Mucosa of descending colon (tissue), 3 donors: ENCODE data around the gene KCNH5. TPM values are rescaled to one million over a fixed set of nuclear protein-coding genes. Genes with fewer than 3 reads are reported as not detected.

ENCODE experiments used
- ATAC-seq: fragments of 200-7000 bp; cut with Tn5 transposase; one replicate; pipeline ENCODE4 v1.9.1; 2020; ENCODE audit warnings: mild to moderate bottlenecking, moderate library complexity
- DNase-seq, 3 donors: peaks; one replicate each; pipeline ENCODE4 v3.0.0-alpha.2; 2020
- H3K36me3 ChIP-seq: fragments of 200-600 bp; one replicate; pipeline ENCODE4 v1.8.0; 2021; ENCODE audit warnings: low read depth, mild to moderate bottlenecking
- H3K4me1 ChIP-seq: fragments of 200-600 bp; one replicate; pipeline ENCODE4 v1.8.0; 2021; ENCODE audit warnings: low read depth, mild to moderate bottlenecking
- H3K4me3 ChIP-seq: fragments of 200-600 bp; one replicate; pipeline ENCODE4 v1.8.0; 2021; ENCODE audit warnings: mild to moderate bottlenecking
- H3K9me3 ChIP-seq: fragments of 200-600 bp; one replicate; pipeline ENCODE4 v1.8.0; 2021; ENCODE audit warnings: mild to moderate bottlenecking
- intact Hi-C, 2 donors: fragments of 100-400 bp; cut with DNase I in 1 of 2; cut with micrococcal nuclease in 1 of 2; formaldehyde crosslinking; loops; one replicate each; pipeline versions ENCODE4 v1.11.0 to v1.11.1; 2022; cut with DNase I, micrococcal nuclease
- total RNA-seq, 3 donors: library from RNA; stranded (reverse); fragmentation: NEBNext Ultra II Directional in 2 of 3; extraction: Animal tissue kit (Norgen Biotek cat#: 25700) in 2 of 3; gene quantifications; one replicate each; pipeline versions ENCODE4 v1.2.1 to v1.2.4, GENCODE V29; 2021 to 2023
- TF ChIP-seq, protein P1 (sequence below): fragments of 200-600 bp; IDR thresholded peaks from one replicate; pipeline ENCODE4 v1.8.0; 2022; ENCODE audit warnings: antibody characterized with exemption, mild to moderate bottlenecking
- donor health status: DM: no; HTN: no; CAD: no; lungs with moderate emphysema.
- donor health status: DM: no; HTN: no; CAD: no.
- donor health status: DM: no; HTN: yes; CAD: no.

Gene KCNH5
- total RNA-seq, 3 donors from 2014 or later: 0.28 TPM; not detected in 2

DNA sequence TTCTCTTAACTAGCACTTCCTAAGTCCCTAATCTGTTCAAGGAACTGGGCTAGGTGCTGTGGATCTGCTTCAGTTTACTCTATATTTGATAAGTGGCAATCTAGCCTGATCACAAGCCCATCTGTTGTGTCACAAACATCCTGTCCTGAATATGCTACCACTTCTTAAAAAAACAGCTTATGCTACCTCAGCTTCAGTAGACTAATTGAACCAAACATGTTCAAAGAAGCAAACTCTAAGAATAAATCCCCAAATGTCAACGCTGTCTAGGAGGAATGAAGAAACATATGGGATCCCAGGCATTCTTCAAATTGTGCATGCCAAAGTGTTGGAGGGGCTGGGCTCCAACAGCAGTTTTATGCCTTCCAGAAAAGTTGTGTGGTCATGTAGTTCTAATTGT lies 10.4 kb upstream of the KCNH5 start:
- TF ChIP-seq, protein P1, sequence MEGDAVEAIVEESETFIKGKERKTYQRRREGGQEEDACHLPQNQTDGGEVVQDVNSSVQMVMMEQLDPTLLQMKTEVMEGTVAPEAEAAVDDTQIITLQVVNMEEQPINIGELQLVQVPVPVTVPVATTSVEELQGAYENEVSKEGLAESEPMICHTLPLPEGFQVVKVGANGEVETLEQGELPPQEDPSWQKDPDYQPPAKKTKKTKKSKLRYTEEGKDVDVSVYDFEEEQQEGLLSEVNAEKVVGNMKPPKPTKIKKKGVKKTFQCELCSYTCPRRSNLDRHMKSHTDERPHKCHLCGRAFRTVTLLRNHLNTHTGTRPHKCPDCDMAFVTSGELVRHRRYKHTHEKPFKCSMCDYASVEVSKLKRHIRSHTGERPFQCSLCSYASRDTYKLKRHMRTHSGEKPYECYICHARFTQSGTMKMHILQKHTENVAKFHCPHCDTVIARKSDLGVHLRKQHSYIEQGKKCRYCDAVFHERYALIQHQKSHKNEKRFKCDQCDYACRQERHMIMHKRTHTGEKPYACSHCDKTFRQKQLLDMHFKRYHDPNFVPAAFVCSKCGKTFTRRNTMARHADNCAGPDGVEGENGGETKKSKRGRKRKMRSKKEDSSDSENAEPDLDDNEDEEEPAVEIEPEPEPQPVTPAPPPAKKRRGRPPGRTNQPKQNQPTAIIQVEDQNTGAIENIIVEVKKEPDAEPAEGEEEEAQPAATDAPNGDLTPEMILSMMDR: no peak
- Histone ChIP-seq H3K4me3 (no peak overlapping the region), H3K4me1 (no peaks in the 10 kb centered on the region), H3K9me3 (no peaks in the 10 kb centered on the region), H3K36me3 (no peaks in the 10 kb centered on the region)
- no peak for ATAC-seq
- intact Hi-C loops: no loop called here
- no peak for DNase-seq

DNA sequence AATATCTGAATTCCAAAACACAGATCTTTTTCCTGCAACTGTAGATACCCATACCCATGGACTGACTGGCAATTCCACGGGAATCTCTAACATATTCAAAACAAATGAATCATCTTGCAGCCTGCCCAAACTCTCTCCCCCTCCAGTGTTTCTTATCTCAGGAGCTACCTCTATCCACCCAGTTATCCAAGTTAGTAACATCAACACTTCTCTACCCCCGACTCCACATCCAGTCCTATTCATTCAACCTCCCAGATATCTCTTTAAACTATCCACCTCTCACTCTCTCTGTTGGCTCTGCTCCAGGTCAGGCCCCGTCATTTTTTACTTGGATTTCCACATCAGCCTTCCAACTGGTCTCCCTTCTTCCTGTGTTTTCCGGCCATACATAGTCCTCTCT lies 6.7 kb upstream of the KCNH5 start:
- TF ChIP-seq, protein P1: no peak
- intact Hi-C loops: no loop called here
- ATAC-seq: no peak

DNA sequence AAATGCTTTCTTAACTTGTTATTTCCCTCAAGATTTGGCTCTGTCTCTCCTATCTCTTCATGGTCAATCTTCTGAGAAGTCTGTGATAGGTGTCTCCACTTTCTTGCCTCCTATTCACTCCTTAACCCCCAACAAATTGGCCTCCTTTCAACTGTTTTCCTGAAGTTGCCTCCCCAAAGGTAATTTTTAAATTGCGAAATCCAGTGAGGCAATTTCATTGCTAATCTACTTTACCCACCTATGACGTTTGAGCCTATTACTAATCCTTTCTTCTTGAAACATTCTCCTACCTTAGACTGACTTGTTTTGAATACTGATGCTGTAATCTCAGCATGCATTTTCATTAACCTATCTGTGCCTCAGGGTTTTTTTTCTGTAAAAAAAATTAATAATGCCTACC lies 6.0 kb upstream of the KCNH5 start:
- no peaks in the 10 kb centered on the region for H3K9me3 ChIP-seq
- ATAC-seq: no peak
- TF ChIP-seq, protein P1: no peak
- H3K36me3 ChIP-seq: no peaks in the 10 kb centered on the region
- no peak overlapping the region for H3K4me3 ChIP-seq
- DNase-seq: no peak
- no peaks in the 10 kb centered on the region for H3K4me1 ChIP-seq
- intact Hi-C loops: no loop called here

More for the DNA sequence above, 6.7 kb upstream of the KCNH5 start:
- Histone ChIP-seq H3K4me3 (no peak overlapping the region), H3K9me3 (no peaks in the 10 kb centered on the region), H3K4me1 (no peaks in the 10 kb centered on the region), H3K36me3 (no peaks in the 10 kb centered on the region)
- no peak for DNase-seq

DNA sequence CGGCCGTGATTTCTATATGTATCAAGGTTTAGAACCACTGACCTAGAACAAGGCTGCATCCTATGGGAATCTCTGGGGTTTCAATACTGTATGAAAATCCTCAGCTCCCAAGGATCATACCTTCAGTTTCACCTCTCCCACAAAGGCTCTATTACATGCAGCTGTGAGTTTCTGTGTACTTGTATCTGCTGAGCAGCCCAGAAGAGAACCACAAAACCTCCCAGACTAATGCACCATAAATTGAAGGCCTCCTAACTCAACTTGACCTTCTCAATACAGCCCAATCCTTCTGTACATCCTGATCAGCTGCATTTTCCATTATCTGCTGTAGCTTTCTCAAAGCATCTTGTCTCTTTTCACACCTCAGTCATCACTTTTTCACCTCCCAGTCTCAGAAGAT lies 5.4 kb upstream of the KCNH5 start:
- DNase-seq (no peak), ATAC-seq (no peak)
- Histone ChIP-seq H3K4me1 (no peaks in the 10 kb centered on the region), H3K4me3 (no peak overlapping the region), H3K9me3 (no peaks in the 10 kb centered on the region), H3K36me3 (no peaks in the 10 kb centered on the region)
- intact Hi-C loops: no loop called here
- TF ChIP-seq, protein P1: no peak

DNA sequence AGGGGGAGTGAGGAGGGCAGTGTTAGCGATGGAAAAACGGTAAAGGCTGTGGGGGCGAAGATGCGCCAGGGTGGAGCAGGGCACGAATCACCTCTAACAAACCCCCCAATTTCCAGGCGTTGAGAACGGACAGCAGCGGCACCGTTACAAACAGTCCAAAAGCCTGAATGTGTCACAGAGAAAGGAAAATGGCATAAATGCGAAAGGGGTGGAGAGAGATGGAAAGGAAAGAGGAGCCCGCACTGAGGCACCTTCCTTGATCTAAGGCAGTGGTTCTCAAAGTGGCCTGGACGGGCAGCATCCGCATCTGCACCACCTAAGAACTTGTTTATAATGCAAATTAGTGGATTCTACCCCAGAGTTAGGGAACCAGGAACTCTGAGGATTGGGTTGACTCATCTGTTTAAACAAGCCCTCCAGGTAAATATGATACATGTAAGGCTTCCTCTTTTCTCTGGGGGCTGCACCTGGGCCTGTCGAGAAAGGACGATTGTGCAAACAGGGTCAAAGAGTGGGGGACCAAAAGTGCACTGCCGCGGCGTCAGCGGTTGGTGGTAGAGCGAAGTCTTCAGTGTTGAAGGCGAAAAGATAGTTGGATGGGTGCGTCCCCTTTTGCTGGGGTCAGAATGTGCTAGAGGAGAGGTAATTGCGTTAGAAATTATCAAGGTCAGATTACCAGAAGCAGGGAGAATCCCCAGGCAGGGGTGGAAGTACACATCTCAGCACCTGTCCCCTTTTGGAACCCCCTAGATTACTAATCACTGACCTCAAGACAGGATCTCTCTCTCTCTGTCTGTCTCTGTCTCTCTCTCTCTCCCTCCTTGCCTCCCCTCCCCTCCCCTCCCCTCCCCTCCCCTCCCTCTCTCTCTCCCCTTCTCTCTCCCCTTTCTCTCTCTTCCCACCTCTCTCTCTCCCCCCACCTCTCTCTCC lies 1.3 kb upstream of the KCNH5 start:
- H3K9me3 ChIP-seq: no peaks in the 10 kb centered on the region
- no peak for DNase-seq
- ATAC-seq: no peak
- intact Hi-C loops: no loop called here
- no peaks in the 10 kb centered on the region for H3K4me1 ChIP-seq
- H3K36me3 ChIP-seq: no peaks in the 10 kb centered on the region
- TF ChIP-seq, protein P1: no peak
- no peak overlapping the region for H3K4me3 ChIP-seq
